Measurements from ENCODE around the gene TMIGD3.

Gene TMIGD3

DNA sequence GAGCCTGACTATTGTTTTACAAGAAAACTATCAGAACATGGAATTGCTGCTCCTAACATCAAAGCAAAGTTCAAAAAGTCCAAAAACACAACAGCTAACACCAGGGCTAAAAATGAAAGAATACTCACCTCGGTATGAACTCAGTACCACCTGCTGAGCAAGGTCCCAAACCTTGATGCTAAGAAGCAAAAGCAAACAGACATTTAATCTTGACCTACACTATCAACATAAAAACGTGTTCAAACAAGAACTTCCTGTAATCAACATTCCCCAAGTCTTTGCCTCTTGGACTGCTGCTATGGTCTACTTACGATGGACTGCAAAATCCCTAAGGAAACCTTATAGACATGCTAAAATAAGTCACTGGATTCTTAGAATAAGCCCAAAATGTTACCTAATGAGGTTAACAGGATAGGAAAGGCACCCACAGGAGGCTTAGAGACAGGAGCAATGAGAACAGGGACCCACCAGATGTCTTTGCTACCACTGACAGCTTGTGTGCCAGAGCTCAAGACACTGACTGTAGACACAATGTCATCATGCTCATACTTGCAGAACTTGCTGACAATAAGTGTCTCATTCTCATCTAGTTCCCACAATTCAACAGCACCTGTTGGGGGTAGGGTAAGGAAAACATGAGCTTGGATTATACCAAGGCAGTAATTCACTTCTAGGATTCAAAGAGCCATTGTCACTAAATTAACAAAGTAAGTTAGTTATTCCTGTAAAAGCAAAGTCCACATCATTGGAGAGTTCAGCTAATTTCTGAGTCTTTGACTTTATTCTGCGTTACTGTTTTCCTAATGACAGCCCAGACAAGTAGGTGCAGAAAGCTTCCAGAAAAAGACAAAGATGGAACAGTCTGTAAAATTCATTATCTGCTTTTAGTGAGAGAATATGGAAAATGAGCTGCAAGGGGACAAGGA lies 56.2 kb downstream of the TMIGD3 start:
- no peak overlapping the region for H3K27ac ChIP-seq
- TF ChIP-seq, protein P1, sequence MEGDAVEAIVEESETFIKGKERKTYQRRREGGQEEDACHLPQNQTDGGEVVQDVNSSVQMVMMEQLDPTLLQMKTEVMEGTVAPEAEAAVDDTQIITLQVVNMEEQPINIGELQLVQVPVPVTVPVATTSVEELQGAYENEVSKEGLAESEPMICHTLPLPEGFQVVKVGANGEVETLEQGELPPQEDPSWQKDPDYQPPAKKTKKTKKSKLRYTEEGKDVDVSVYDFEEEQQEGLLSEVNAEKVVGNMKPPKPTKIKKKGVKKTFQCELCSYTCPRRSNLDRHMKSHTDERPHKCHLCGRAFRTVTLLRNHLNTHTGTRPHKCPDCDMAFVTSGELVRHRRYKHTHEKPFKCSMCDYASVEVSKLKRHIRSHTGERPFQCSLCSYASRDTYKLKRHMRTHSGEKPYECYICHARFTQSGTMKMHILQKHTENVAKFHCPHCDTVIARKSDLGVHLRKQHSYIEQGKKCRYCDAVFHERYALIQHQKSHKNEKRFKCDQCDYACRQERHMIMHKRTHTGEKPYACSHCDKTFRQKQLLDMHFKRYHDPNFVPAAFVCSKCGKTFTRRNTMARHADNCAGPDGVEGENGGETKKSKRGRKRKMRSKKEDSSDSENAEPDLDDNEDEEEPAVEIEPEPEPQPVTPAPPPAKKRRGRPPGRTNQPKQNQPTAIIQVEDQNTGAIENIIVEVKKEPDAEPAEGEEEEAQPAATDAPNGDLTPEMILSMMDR (conservative IDR thresholded peaks at IDR 0.05), result no peak
- TF ChIP-seq ZFX (IDR thresholded peaks at IDR 0.05), result no peak

DNA sequence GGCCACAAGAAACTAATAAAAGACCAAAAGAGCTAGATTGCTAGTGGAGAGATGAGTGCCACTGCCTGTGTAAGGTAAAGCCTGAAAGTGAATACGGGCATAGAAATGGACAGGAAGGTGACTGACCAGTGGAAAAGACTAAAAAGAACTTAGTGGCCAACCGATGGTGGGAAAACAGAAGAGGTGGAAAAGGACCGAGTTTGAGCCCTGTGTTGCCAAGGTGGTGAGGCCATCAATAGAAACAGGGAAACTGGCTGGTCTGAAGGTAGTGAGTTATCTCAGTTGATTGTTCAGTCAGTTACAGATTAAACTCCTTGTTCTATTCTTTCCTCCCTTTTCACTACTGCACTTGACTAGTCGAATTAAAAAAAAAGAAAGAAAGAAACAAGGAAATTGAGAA lies 56.9 kb downstream of the TMIGD3 start:
- TF ChIP-seq ZFX (IDR thresholded peaks at IDR 0.05), result no peak

DNA sequence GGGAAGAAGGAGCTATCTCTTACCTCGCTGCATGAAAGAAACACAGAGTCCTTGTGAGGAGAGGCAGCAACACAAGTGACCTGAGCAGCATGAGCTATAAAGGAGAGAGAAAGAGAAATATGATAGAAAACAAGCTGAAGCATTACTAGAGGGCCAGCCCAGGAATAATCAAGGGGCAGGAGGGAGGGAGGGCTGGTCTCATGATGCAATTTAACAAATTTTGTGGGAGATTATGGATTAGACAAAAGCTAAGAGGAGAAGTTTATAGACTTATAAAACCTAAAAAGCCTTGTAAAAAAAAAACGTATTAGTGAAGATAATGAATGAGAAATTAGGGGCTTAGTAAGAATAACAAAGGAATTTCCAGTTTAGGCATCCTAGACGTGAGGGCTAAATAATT lies 59.4 kb downstream of the TMIGD3 start:
- no peak overlapping the region for H3K27ac ChIP-seq
- TF ChIP-seq ZFX (IDR thresholded peaks at IDR 0.05), result no peak
- TF ChIP-seq, protein P1 (conservative IDR thresholded peaks at IDR 0.05), result no peak

More for the DNA sequence above, 56.9 kb downstream of the TMIGD3 start:
- no peak overlapping the region for H3K27ac ChIP-seq

DNA sequence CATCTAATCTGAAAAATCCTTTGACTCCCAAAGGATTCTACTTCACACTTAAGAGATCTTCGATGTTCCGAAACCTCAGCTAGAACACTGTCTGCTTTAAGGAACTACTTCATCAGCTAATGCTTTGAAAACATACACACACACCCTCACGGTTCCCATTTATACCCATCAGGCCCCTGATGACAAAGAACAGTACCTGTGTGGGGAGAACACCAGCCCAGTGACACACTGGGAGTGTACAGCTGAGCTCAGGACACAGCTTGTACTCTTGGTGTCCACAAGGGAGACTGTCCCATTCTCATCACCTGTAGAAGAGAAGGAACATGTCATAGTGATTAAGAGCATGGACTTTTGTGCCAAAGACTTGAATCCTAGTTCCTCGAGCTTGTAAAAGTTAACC lies 61.0 kb downstream of the TMIGD3 start:
- H3K27ac ChIP-seq, result no peak overlapping the region
- TF ChIP-seq ZFX (IDR thresholded peaks at IDR 0.05), result no peak
- TF ChIP-seq, protein P1 (conservative IDR thresholded peaks at IDR 0.05), result no peak

DNA sequence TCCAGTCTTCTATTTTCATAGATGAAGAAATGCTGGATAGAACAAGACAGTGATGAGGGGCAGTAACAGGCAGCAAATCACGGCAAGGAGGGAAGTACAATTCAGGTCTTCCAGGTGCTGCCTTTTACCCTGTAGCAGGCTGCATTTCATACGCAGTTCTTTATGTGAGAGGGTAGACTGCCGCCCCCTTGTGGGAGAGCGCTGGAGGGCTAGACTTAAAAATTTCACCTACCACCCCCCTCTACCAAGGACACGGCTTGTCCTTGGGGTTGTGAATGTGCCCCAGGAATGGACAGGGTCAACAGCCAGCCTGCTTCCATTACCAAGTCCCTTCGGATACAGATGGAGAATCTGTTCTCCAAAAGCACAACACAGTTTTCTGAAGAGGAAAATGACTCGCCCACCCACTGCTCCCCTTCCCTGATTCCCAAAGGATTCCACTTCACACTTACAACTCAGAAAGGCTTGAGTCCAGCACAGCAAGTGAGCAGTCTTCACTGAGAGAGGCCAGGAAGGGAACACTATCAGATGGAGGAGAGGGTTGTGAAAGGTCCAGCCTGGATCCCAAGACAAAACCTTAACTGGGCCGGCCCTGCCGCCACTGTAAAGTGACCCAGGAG lies 61.8 kb downstream of the TMIGD3 start:
- H3K27ac ChIP-seq, result no peak overlapping the region
- TF ChIP-seq, protein P1 (conservative IDR thresholded peaks at IDR 0.05), result peak; percentile 76
- TF ChIP-seq ZFX (IDR thresholded peaks at IDR 0.05), result no peak

DNA sequence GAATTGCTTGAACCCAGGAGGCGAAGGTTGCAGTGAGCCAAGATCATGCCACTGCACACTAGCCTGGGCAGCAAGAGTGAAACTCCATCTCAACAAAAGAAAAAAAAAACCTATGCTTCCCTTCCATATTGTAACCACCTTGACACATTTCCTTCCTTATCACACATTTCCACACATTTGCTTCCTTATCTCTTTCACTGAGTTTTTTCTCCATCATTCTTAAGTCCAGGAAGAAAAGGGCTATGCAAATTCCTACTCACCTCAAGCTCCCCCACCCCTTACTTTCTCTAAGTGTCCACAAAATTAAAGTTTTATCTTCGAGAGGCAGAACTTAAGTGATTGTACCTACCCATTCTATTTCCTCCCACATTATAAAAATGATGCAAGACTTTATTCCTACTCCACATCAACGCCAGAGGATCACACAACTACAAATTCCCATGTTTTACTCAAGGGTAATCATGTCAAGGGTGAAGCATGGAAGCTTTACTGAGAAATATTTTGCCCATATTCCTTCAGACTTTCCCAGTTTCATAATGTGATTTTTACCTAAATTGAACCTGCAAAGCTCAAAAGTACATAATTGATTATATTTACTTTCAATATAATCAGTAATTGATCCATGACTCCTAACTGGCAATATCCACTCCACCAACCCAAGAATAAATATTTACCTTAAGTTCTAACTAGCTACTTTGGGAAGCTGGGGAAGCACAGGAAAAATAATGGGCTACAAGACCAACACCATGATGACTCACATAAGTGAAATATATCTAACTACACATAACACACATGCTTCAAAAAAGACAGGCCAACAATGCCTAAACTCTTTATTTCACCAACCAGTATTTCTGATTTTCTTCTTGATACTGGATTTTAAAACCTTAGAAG lies 63.7 kb downstream of the TMIGD3 start:
- TF ChIP-seq, protein P1 (conservative IDR thresholded peaks at IDR 0.05), result no peak
- no peak for TF ChIP-seq ZFX (IDR thresholded peaks at IDR 0.05)
- no peak overlapping the region for H3K27ac ChIP-seq

DNA sequence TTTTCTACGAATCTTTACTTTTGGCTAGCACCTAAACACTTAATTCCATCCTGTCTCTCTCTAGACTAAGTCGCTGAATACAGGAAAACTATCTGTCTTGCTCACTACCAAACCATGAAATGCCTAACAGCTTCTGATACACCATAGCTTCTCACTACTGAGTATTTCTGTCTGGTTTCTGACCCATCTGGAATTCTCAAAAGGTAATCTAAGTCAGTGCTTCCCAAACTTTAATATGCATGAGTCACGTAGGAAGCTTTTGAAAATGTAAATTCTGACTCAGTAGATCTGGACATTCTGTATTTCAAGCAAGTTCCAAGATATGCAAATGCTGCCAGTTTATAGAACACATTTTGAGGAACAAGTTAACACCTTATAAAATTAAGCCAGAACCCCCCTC lies 66.7 kb downstream of the TMIGD3 start:
- TF ChIP-seq, protein P1 (conservative IDR thresholded peaks at IDR 0.05), result no peak
- no peak for TF ChIP-seq ZFX (IDR thresholded peaks at IDR 0.05)
- no peak overlapping the region for H3K27ac ChIP-seq
